Upper lobe of left lung (tissue), 6 donors: Measurements from ENCODE around the gene IFT74. TPM values are rescaled to one million over a fixed set of nuclear protein-coding genes. Genes with fewer than 3 reads are reported as not detected.
A peak's percentile ranks its signal among the peaks of the same experiment; 100 is the strongest.

Source experiments
- ATAC-seq, 2 donors: fragments of 200-7000 bp; cut with Tn5 transposase; one replicate each; pipeline ENCODE4 v1.9.1; 2022; ENCODE audit warnings: mild to moderate bottlenecking in 2 of 2, moderate library complexity in 2 of 2; ENCODE audit not compliant: low FRiP score in 2 of 2
- DNase-seq, 2 donors: peaks; one replicate each; pipeline ENCODE4 v3.0.0-alpha.2; 2019 to 2020
- H3K27ac ChIP-seq, 4 donors: fragments of 200-600 bp; sonication (generic); one replicate each; pipeline ENCODE4 v1.5.1; 2016 to 2019
- H3K27me3 ChIP-seq, 4 donors: fragments of 200-600 bp; sonication (generic); one replicate each; pipeline ENCODE4 v1.5.1; 2017 to 2019
- H3K36me3 ChIP-seq, 4 donors: fragments of 200-600 bp; sonication (generic); one replicate each; pipeline ENCODE4 v1.5.1; 2016 to 2019
- H3K4me1 ChIP-seq, 4 donors: fragments of 200-600 bp; sonication (generic); one replicate each; pipeline ENCODE4 v1.5.1; 2018 to 2019
- H3K4me3 ChIP-seq, 4 donors: fragments of 200-600 bp; sonication (generic); one replicate each; pipeline ENCODE4 v1.5.1; 2017 to 2019; ENCODE audit warnings: mild to moderate bottlenecking in 2 of 4, moderate library complexity in 1 of 4
- H3K9me3 ChIP-seq, 4 donors: fragments of 200-600 bp; sonication (generic); one replicate each; pipeline ENCODE4 v1.5.1; 2018 to 2019
- EP300 ChIP-seq, 4 donors: sonication (generic); formaldehyde crosslinking; IDR thresholded peaks; one replicate each; pipeline ENCODE4 v1.5.1; 2017; ENCODE audit warnings: antibody characterized with exemption in 4 of 4, control low read depth in 2 of 4
- POLR2A ChIP-seq, 4 donors: fragments of 450-650 bp; IDR thresholded peaks; one replicate each; pipeline ENCODE4 v1.5.1; 2016 to 2017; ENCODE audit warnings: antibody characterized with exemption in 4 of 4, mild to moderate bottlenecking in 2 of 4
- POLR2AphosphoS5 ChIP-seq, 2 donors: sonication (generic); formaldehyde crosslinking; IDR thresholded peaks; one replicate each; pipeline ENCODE4 v1.5.1; 2017; ENCODE audit warnings: antibody characterized with exemption in 2 of 2
- WGBS, 2 donors: methylation state at CpG; one replicate each; pipeline ENCODE4 v1.1.5; 2017 to 2018; 5-methylcytosine and 5-hydroxymethylcytosine counted together
- total RNA-seq, 6 donors: library from RNA; depleted of rRNA in 4 of 6; stranded (reverse); fragments of >200 nt in 4 of 6; gene quantifications; one replicate each; pipeline versions ENCODE4 v1.1.0 to v1.2.1, GENCODE V29; 2016 to 2021
- TF ChIP-seq, protein P1 (sequence below), 6 experiments: fragments of 450-650 bp in 4 of 6; fragments of 200-600 bp in 2 of 6; sonication (generic) in 2 of 6; IDR thresholded peaks; one replicate each; pipeline ENCODE4 v1.5.1; 2016 to 2019; ENCODE audit warnings: antibody characterized with exemption in 6 of 6
- donor health status: DM: no; HTN: no; CAD: no; lungs with moderate emphysema.
- donor health status: DM: no; HTN: yes; CAD: no; lungs with severe emphysema.

IFT74 gene
- total RNA-seq, 6 donors from 2014 or later = 7.3 to 33.5 (median 10.8) TPM

DNA sequence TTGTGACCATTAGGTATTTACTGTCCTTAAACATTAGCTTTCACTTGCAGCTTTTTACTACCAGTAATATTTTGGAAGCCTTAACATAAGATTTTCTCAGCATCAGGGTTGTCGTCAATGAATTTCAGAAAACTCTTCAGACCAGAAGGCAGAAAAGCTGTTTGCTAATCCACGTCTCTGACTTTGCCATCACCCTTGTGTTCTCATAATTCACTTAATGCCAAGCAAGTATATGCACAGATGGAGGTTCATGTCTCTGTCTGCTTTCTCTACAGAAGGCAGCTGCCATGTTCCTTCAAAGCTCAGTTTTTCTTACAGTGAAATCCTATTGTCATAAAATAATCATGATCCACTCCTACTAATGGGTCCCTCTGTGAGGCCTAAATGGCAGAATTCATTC lies 87.0 kb downstream of the IFT74 start:
- TF ChIP-seq POLR2A (IDR thresholded peaks at IDR 0.05) (no peak), EP300 (IDR thresholded peaks at IDR 0.05) (no peak), POLR2AphosphoS5 (IDR thresholded peaks at IDR 0.05) (no peak)
- TF ChIP-seq, protein P1, sequence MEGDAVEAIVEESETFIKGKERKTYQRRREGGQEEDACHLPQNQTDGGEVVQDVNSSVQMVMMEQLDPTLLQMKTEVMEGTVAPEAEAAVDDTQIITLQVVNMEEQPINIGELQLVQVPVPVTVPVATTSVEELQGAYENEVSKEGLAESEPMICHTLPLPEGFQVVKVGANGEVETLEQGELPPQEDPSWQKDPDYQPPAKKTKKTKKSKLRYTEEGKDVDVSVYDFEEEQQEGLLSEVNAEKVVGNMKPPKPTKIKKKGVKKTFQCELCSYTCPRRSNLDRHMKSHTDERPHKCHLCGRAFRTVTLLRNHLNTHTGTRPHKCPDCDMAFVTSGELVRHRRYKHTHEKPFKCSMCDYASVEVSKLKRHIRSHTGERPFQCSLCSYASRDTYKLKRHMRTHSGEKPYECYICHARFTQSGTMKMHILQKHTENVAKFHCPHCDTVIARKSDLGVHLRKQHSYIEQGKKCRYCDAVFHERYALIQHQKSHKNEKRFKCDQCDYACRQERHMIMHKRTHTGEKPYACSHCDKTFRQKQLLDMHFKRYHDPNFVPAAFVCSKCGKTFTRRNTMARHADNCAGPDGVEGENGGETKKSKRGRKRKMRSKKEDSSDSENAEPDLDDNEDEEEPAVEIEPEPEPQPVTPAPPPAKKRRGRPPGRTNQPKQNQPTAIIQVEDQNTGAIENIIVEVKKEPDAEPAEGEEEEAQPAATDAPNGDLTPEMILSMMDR (IDR thresholded peaks at IDR 0.05) = no peak
- ATAC-seq (no peak), DNase-seq (no peak)
- H3K4me3 ChIP-seq = no peak overlapping the region
- H3K4me1 ChIP-seq = no peaks in the 10 kb centered on the region
- H3K36me3 ChIP-seq = peaks cover 0 to 8% (median 0%) of the 10 kb centered on the region in 4 donors
- no peaks in the 10 kb centered on the region for H3K27me3 ChIP-seq
- H3K27ac ChIP-seq = no peak overlapping the region
- H3K9me3 ChIP-seq = no peaks in the 10 kb centered on the region
- whole genome bisulfite sequencing, 2 donors = 91 to 94% methylated on average over 2 of the region's 2 CpGs

DNA sequence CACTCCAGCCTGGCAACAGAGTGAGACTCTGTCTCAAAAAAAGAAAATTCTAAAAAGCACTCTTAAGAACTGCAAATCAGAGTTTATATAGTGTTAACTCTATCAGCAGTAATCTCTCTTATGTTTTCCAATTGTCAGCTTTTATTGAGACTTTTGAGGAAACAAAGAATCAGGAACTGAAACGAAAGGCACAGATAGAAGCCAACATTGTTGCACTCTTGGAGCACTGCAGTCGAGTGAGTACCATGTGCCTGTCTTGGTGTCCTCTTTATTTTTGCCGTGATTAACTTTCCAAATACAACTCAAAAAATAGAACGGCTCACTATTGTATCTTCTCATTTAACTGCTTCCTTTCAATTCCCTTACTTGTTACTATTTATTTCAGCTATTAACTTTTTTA lies 90.9 kb downstream of the IFT74 start:
- no peak for TF ChIP-seq POLR2A (IDR thresholded peaks at IDR 0.05)
- no peak for TF ChIP-seq EP300 (IDR thresholded peaks at IDR 0.05)
- TF ChIP-seq POLR2AphosphoS5 (IDR thresholded peaks at IDR 0.05) = no peak
- TF ChIP-seq, protein P1 (IDR thresholded peaks at IDR 0.05) = no peak
- no peaks in the 10 kb centered on the region for H3K27me3 ChIP-seq
- ATAC-seq (peak in 1 of 2 donors; percentile 46), DNase-seq (no peak)
- H3K9me3 ChIP-seq = no peaks in the 10 kb centered on the region
- peaks cover 0 to 12% (median 0%) of the 10 kb centered on the region in 4 donors for H3K36me3 ChIP-seq
- no peak overlapping the region for H3K27ac ChIP-seq
- 58 to 66% methylated on average over 4 of the region's 4 CpGs for WGBS, 2 donors
- no peaks in the 10 kb centered on the region for H3K4me1 ChIP-seq
- H3K4me3 ChIP-seq = no peak overlapping the region

DNA sequence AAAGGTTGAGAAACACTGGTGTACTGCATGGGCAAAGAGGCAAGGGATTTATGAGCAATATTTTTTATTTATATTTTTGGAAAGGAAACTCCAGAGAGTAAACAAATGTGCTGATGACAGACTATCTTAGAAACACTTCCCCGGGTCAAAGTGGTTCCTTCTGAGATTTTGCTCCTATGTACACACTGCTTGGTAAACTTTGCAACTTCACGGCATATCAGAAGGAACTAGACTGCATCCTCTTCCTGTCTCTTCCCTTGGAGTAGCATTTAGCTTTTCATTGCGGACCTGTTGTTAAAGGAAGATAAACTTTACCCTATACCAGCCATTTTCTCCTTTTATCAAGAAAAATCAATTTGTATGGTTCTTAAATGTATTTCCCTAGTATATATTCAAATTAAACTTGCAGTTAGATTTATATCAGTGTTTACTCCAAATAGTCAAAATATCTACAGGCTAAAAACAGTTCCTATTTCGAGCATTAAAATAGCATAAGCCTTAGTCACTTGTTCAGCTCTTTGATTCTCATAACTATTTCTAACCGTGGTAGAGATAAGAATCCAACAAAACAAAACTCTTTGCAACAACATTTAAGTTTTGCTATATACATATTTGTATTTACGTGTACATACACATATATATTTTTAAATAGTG lies 97.3 kb downstream of the IFT74 start:
- Histone ChIP-seq H3K9me3 (no peaks in the 10 kb centered on the region), H3K4me3 (no peak overlapping the region), H3K4me1 (peaks cover 0 to 7% (median 0%) of the 10 kb centered on the region in 4 donors), H3K36me3 (peaks cover 0 to 5% (median 1%) of the 10 kb centered on the region in 4 donors), H3K27ac (peak overlapping the region in 2 of 4 donors; percentile 28 to 31), H3K27me3 (no peaks in the 10 kb centered on the region)
- WGBS, 2 donors = 25 to 30% methylated on average over 6 of the region's 6 CpGs
- peak in 1 of 2 donors; percentile 57 for ATAC-seq
- TF ChIP-seq POLR2AphosphoS5 (IDR thresholded peaks at IDR 0.05) (peak; percentile 41 to 66), EP300 (IDR thresholded peaks at IDR 0.05) (peak in 2 of 4 donors; percentile 49 to 61)
- TF ChIP-seq, protein P1 (IDR thresholded peaks at IDR 0.05) = no peak
- DNase-seq = no peak

DNA sequence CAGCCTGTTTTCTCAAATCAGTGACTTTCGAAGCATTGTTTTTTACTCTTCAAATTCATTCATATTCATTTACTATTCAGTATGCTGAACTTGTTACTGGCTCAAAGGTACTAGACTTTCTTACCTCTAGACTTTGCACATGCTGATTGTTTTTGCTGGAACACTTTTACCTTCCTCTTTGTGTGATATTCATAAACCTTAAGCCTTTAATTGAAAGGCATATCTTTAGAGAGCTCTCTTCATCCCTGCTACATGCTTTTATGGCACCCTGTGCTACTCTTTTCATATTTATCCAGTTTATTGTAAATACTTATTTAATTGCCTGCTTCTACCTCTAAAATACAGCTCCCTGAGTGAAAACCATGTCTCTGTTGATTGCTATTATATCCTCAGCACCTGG lies 97.9 kb downstream of the IFT74 start:
- ATAC-seq = no peak
- peak overlapping the region in 2 of 4 donors; percentile 28 to 31 for H3K27ac ChIP-seq
- DNase-seq = no peak
- peaks cover 0 to 7% (median 0%) of the 10 kb centered on the region in 4 donors for H3K4me1 ChIP-seq
- no peak overlapping the region for H3K4me3 ChIP-seq
- no peaks in the 10 kb centered on the region for H3K9me3 ChIP-seq
- H3K27me3 ChIP-seq = no peaks in the 10 kb centered on the region
- no peak for TF ChIP-seq POLR2A (IDR thresholded peaks at IDR 0.05)
- TF ChIP-seq EP300 (IDR thresholded peaks at IDR 0.05) = no peak
- TF ChIP-seq, protein P1 (IDR thresholded peaks at IDR 0.05) = no peak
- TF ChIP-seq POLR2AphosphoS5 (IDR thresholded peaks at IDR 0.05) = no peak
- WGBS, 2 donors = 81 to 83% methylated on average over 1 of the region's 1 CpG
- peaks cover 0 to 5% (median 1%) of the 10 kb centered on the region in 4 donors for H3K36me3 ChIP-seq

DNA sequence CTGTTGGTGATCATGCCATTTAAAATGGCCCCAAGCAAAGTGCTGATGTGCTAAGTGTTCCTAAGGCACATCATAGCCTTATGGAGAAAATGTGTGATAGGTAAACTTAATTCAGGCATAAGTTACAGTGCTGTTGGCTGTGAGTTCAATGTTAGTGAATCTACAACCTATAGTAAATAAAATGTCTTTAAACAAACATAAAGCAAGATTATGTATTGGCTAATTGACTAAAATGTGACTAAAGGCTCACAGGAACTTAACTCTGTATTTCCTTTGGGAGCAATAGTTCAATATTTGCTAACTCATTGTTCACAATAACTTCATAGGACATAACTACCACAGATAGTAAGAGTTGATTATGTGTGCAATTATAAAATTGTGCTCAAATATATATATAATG lies 98.6 kb downstream of the IFT74 start:
- TF ChIP-seq POLR2AphosphoS5 (IDR thresholded peaks at IDR 0.05) = no peak
- TF ChIP-seq EP300 (IDR thresholded peaks at IDR 0.05) = no peak
- TF ChIP-seq POLR2A (IDR thresholded peaks at IDR 0.05) = no peak
- TF ChIP-seq, protein P1 (IDR thresholded peaks at IDR 0.05) = no peak
- H3K4me1 ChIP-seq = peaks cover 0 to 7% (median 0%) of the 10 kb centered on the region in 4 donors
- ATAC-seq (no peak), DNase-seq (no peak)
- H3K9me3 ChIP-seq = no peaks in the 10 kb centered on the region
- no peak overlapping the region for H3K4me3 ChIP-seq
- H3K36me3 ChIP-seq = peaks cover 0 to 5% (median 1%) of the 10 kb centered on the region in 4 donors
- H3K27me3 ChIP-seq = no peaks in the 10 kb centered on the region
- no peak overlapping the region for H3K27ac ChIP-seq
